HL-60/S4 treated with retinoic acid at 250 ng/mL for 4 days and 3 days (cell line): ENCODE data around the gene CCDC88B.

ENCODE experiments used
- in situ Hi-C: fragments of 300-500 bp; cut with MboI; formaldehyde crosslinking; loops from 2 replicates; pipeline ENCODE4 v1.7.0; 2022; ENCODE audit warnings: low sequenced_read_pairs

CCDC88B gene

DNA sequence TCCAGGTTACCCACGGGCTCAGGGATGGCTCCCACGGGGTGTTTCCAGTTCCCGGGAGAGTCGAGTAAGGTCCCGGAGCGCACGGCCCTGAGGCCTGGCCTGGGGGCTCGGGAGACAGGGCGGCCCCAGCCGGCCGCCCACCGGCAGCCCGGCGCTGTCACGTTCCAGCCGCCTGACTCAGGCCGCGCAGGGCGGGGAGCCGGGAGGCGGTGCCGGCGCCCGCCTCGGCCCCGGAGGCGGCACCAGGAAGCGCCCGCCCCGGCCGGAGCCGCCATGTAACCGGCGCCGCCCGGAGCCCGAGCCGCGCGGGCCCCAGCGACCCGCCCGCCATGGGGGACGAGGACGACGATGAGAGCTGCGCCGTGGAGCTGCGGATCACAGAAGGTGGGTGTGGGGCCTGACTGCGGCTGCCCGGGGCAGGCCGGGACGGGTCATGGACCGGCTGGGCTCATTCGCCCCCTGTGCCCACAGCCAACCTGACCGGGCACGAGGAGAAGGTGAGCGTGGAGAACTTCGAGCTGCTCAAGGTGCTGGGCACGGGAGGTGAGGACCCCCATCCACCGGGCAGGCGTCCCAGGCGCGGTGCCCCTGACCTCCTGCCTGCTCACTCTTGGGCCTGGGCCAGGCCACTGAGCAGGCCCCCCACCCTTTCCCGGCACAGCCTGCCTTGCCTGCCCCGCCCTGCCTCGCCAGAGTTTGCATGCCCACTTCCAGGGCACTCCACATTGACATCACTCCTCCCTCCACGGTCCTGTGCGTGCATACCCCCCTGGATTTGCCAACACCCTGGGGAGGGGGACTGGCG lies 19.1 kb downstream of the CCDC88B start, which contains the start of gene RPS6KA4:
RPS6KA4 (plus strand) TSS at position 256 of the 805 bp plus-strand sequence; CDS start at position 330, 74 bp downstream.
- in situ Hi-C loops, result no loop called here

DNA sequence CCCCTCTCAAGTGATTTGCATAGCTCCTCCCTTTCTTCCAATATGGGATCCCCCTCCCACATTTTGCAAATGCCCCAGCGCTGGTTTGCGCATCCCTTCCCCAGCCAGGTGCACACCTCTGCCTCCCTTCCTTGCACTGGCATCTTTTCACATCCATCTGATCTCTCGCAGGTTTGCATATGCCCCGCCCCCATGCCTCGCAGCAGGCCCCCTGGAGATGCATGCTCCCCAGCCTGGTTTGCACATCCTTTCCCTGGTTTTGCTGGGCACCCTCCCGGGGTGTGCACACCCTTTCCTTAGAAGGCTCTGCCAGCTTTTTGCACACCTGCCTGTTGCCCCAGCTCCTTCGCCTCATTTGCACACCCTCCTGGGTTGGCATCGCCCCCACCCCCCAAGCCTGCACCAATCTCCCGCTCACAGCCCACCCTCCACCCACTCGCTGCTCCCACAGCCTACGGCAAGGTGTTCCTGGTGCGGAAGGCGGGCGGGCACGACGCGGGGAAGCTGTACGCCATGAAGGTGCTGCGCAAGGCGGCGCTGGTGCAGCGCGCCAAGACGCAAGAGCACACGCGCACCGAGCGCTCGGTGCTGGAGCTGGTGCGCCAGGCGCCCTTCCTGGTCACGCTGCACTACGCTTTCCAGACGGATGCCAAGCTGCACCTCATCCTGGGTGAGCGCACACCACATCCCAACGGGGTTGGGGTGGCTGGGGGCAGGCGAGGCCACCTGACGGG lies 19.9 kb downstream of the CCDC88B start:
- in situ Hi-C loops, result no loop called here

DNA sequence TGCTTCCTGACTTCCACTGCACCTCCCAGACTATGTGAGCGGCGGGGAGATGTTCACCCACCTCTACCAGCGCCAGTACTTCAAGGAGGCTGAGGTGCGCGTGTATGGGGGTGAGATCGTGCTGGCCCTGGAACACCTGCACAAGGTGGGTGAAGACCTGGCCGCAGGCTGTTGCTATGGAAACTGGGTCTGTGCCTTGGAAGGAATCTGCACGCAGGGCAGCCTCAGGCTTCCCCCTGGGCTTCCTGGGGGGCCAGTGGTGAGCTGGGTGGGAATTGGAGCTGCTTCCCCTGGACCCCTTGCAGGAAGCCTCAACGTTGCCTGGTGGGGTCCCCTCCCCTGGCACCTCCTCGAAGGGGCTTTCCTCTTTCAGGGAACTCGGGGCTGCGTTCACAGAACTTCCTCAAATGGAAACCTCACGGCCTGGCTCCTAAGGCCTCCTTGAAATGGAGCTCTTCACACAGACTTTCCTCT lies 20.5 kb downstream of the CCDC88B start:
- in situ Hi-C loops, result no loop called here

DNA sequence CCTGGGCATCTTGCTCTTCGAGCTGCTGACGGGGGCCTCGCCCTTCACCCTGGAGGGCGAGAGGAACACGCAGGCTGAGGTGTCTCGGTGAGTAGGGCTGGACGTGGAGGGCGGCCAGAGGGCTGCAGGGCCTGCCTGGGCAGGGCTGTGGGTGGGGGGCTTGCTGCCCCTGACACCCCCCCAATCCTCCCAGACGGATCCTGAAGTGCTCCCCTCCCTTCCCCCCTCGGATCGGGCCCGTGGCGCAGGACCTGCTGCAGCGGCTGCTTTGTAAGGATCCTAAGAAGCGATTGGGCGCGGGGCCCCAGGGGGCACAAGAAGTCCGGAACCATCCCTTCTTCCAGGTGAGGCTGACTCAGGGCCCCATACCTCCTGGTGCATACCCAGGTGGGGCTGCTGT lies 21.7 kb downstream of the CCDC88B start:
- in situ Hi-C loops, result no loop called here

DNA sequence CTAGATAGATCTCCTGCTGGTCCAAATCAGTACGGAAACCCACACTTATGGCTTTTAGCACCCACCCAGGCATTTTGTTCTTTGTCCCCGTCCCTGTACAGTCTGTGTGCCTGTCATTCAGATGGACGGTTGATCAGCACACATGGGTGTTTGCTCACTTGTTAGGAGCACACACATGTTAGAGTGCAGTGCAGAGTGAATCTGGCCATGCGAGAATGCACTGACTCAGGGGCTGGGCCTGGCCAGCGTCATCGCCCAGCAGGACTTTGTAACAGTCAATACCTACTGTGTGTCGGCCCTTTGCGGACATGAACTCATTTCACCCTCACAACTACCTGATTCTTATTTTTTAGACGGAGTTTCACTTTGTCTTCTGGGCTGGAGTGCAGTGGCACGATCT lies 22.3 kb downstream of the CCDC88B start:
- in situ Hi-C loops, result no loop called here

DNA sequence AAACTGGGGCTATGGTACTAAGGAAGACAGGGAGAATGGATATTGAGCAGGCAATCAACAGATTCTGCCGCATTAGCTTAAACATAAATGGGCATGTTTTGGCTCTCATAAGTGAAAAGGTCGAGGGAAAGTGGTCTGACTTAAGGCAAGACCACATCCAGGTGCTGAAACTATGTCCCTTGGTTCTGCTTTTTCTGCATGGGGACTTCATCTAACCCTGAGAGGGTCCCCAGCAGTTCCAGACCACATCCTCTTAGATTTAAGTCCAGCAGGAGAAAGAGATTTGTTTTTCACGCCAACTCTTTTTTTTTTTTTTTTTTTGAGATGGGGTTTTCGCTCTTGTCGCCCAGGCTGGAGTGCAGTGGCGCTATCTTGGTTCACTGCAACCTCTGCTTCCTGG lies 24.4 kb downstream of the CCDC88B start:
- in situ Hi-C loops, result no loop called here

DNA sequence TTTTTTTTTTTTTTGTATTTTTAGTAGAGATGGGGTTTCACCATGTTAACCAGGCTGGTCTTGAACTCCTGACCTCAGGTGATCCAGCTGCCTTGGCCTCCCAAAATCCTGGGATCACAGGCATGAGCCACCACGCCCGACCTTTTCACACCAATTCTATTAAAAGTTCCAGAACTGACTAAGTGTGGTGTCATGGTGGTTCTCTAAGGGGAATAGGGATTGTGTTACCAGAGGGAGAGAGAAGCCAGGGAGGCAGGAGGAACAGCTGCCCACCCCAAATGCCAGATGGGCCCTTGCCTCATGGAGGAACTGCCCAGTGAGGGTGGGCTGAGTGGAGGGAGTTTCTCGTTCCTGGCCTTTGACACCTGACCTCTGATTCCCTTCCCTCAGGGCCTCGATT lies 24.9 kb downstream of the CCDC88B start:
- in situ Hi-C loops, result no loop called here

DNA sequence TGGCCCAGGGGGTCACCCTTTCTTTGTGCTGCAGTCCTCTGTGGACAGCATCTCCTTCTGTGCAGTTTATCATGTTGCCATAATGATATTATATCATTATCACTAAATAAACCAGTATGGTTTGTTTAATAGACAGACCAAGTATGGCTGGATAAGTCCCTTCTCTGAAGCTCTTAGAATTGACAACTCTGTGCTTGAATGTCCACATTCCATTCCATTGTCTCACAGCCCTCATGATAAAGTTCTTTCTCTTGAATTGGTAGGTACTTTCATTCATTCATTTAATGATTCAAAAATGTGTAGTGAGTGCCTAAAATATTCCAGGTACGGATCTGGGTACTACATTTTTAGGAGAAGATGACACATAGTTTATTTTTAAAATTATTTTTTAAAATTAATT lies 26.7 kb downstream of the CCDC88B start:
- in situ Hi-C loops, result no loop called here

DNA sequence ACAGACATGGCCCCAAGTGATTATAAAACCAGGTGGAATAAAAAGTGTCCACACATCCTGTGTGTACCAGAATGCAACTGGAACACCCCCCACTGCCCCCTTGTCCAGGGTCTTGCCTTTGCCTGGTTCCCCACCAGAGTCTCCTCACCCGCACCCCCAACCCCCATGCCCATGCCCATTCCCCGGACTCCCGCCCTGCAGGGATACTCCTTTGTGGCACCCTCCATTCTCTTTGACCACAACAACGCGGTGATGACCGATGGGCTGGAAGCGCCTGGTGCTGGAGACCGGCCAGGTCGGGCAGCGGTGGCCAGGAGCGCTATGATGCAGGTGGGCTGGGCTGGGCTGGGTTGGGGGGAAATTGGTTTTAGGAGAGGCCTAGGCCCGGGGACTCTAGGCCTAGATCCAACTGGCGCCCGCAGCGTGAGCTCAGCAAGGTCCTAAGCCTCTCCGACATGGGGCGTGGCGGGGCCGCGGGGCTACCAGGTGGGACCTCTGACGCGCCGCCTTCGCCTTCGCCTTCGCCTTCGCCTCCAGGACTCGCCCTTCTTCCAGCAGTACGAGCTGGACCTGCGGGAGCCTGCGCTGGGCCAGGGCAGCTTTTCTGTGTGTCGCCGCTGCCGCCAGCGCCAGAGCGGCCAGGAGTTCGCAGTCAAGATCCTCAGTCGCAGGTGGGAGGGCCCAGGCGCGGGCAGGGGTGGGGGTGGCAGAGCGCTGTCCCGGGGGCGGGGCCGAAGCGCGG lies 28.1 kb downstream of the CCDC88B start:
- in situ Hi-C loops, result no loop called here

DNA sequence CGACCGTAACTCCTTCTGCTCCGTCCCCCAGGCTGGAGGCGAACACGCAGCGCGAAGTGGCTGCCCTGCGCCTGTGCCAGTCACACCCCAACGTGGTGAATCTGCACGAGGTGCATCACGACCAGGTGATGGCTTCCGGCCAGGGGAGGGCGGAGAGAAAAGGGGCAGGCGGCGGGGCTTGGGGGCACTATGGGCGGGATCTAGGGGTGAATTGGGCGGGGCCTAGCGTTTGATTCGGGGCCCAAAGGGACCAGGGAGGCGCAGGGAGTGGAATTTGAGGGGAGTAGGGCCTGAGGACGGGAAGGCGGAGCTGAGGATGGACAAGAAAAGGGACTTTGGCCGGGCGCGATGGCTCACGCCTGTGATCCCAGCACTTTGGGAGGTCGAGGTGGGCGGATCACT lies 28.7 kb downstream of the CCDC88B start:
- in situ Hi-C loops, result no loop called here

DNA sequence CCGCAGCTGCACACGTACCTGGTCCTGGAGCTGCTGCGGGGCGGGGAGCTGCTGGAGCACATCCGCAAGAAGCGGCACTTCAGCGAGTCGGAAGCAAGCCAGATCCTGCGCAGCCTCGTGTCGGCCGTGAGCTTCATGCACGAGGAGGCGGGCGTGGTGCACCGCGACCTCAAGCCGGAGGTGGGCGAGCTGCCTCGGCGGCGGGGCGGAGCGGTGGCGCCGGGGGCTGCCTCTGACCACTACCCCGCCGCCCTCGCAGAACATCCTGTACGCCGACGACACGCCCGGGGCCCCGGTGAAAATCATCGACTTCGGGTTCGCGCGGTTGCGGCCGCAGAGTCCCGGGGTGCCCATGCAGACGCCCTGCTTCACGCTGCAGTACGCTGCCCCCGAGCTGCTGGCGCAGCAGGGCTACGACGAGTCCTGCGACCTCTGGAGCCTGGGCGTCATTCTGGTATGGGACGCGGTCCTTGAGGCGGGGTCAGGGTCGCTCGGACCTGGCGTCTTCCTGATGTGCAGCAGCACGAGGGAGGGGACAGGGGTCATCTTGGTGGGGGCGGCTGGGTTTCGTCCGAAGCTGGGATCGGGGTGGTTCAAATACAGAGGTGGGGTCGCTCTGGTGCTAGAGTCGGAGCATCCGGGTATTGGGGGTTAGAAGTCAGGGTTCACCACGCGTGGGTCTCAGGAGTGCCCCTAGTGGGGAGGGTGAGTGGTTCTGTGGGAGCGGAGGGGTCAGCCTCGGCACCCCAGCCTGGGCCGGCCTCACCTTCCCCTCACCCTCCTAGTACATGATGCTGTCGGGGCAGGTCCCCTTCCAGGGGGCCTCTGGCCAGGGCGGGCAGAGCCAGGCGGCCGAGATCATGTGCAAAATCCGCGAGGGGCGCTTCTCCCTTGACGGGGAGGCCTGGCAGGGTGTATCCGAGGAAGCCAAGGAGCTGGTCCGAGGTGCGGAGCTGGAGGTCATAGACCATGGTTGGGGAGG lies 29.7 kb downstream of the CCDC88B start:
- in situ Hi-C loops, result no loop called here

DNA sequence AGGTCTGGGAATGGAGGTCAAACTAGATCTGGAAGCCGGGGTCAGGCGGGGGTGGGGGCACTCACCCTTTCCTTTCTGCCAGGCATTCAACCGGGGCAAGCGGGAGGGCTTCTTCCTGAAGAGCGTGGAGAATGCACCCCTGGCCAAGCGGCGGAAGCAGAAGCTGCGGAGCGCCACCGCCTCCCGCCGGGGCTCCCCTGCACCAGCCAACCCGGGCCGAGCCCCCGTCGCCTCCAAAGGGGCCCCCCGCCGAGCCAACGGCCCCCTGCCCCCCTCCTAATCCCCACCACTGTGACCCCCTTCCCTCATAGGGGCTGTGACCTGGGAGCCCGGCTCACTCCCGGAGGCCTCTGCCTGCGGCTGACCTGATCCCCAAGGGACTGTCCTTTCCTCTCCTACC lies 31.2 kb downstream of the CCDC88B start:
- in situ Hi-C loops, result no loop called here

DNA sequence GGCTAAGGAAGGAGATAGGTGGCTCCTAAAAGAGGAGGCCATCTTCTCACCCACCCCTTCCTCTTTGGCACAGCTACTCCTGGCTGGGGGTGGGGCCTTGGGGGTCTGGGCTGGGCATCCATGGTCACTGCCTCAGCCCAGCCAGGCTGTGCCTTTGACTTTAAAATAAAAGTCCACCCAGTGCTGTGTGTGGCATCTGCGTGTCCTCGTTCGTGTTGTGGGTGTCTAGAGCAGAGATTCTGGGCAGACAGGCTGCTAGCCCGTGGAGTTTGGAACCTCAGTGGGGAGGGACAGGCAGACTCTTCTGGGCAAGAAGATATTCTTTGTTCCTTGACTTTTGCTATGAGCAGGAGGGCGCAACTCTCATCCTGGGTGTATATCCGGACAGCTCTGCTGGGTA lies 32.0 kb downstream of the CCDC88B start:
- in situ Hi-C loops, result no loop called here

DNA sequence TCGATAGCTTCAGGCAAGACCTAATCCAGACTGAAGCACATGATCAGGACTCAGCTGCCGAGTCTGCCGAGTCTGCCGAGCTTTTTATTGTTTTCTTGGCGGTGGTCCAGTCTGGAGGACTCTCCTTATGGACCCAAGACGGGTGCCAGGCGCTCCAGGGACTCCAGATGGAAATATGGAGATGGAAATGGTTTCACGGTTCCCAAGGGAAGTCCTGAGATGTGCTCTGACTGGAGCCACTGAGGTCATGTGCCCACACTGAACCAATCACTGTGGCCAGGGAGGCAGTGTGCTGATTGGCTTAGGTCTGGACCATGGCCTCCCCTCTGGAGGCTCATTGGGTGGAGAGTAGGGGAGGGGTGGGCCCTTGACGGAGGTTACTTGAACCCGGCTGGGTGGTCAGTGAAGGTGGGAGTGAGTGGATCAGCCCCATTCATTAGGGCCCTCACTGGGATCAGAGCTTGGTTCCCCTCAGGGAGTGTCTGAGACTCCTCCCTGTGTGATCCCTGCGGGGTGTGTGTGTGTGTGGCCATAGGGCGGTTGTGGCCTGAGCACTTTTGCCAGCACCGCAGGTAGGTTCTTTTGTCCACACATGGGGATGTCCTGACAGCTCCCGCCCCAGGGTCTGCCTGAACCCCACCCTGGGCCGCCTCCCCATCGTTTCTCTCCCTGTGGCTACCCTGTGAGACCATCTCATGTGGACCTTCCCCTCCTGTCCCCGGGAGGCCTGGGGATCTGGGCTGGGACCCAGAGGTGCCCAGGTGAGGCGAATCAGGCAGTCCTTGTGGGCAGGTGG lies 33.0 kb downstream of the CCDC88B start:
- in situ Hi-C loops, result no loop called here

DNA sequence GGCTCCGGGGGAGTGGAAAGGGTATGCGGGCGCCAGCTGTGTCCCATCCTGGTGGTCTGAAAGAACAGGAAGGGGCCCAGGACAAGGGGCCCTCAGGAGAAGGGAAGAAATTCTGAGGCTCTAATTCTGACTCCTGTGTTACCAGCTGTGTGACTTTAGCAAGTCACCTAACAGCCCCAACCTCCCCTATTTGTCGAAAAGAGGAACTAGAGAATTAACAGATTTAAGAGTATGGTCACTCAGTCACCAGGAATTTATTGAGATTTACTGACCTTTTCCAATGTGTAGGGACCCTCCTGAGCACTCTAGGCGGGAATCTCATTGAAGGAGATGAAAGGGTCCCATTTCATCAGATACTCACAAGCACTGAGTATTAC lies 33.6 kb downstream of the CCDC88B start:
- in situ Hi-C loops, result no loop called here

DNA sequence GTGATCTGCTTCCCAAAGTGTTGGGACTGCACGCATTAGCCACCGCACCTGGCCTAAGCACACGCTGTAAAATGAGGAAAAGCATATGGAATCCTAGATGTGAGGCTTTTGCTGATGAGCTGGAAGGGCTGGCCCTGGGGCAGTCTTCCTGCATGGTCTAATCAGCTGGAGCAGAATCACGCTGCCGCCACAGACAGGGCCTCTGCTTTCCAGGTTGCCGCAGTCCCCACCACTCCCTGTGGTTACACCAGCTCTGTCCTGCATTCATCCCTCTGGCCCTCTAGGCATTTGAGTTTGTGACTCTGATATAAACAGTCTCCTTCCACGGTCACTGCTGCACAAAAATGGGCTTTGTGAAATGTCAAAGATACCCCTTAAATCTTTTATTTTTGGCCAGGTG lies 36.1 kb downstream of the CCDC88B start:
- in situ Hi-C loops, result no loop called here

DNA sequence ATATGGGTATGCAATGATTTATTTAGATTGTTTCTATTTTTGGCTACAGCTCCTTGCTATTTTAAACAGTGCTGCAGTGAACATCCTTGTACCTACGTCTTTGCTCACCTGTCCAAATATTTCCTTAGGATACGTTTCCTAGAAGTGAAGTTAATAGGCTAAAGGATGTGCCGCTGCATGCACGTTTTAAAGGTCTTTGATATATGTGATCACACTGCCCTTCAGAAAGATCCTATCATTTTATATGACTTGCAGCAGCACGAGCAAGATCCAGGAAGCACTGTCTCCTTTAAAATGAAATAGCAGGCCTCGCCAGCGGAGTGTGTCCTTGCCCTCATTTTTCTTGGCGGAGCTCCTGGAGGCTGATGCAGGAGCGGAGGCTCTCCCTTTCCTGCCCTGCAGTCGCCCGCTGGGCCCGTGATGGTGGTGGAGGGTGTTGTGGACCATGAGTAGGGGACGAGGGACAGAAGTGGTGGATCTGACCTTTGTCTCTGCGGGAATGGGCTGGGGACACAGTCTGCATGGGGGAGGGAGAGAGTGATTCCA lies 38.4 kb downstream of the CCDC88B start:
- in situ Hi-C loops, result no loop called here

DNA sequence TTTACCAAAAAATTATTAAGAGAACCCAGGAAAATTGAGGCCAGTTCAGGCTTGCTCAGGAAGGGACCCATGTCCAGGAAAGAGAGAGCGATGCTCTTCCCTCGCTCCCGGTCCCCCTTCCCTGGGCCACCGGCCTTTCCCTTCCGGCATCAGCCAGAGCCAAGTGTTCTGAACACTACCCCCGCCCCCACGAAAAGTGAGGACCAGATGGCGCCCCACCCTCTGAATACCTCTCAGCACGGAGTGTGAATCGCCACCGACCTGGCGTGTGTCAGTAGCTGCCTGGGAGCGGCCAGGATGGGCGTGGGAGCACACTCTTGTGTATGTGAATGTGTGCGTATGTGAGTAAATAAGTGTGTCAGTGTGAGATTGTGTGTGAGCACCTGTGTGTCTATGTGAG lies 39.2 kb downstream of the CCDC88B start:
- in situ Hi-C loops, result no loop called here
